ENCODE data around the gene MARCHF10.
"Not testable (repeated sequence)": the region's sequence is repeated elsewhere in the genome, so short reads cannot be mapped to it uniquely, and the experiment has no call there.

Gene MARCHF10

GRCh38 chr17:62785983-62786382, 22.1 kb downstream of the MARCHF10 start:
- DNase-seq = not testable (repeated sequence)

- no peak for DNase-seq
These were observed 25.3 kb downstream of the MARCHF10 start for GRCh38 chr17:62782730-62783270.

- DNase-seq = no peak
These were observed 26.3 kb downstream of the MARCHF10 start for GRCh38 chr17:62781831-62782251.

GRCh38 chr17:62781356-62781755, 26.8 kb downstream of the MARCHF10 start:
- no peak for DNase-seq

GRCh38 chr17:62780951-62781350, 27.2 kb downstream of the MARCHF10 start:
- DNase-seq = no peak

- no peak for DNase-seq
These were observed 27.8 kb downstream of the MARCHF10 start for GRCh38 chr17:62780269-62780668.

- DNase-seq = no peak
These were observed 29.0 kb downstream of the MARCHF10 start for GRCh38 chr17:62778990-62779681.

- no peak for DNase-seq
These were observed 32.2 kb downstream of the MARCHF10 start for GRCh38 chr17:62775876-62776275.

GRCh38 chr17:62774338-62774737, 33.8 kb downstream of the MARCHF10 start:
- no peak for DNase-seq

- no peak for DNase-seq
These were observed 40.1 kb downstream of the MARCHF10 start for GRCh38 chr17:62767997-62768396.

GRCh38 chr17:62765351-62765750, 42.8 kb downstream of the MARCHF10 start:
- DNase-seq = no peak

GRCh38 chr17:62763891-62764600, 44.1 kb downstream of the MARCHF10 start:
- no peak for DNase-seq

- no peak for DNase-seq
These were observed 46.2 kb downstream of the MARCHF10 start for GRCh38 chr17:62761884-62762283.

- DNase-seq = no peak
These were observed 47.2 kb downstream of the MARCHF10 start for GRCh38 chr17:62760945-62761267.

GRCh38 chr17:62760059-62760944, 47.8 kb downstream of the MARCHF10 start:
- no peak for DNase-seq

- no peak for DNase-seq
These were observed 50.6 kb downstream of the MARCHF10 start for GRCh38 chr17:62757500-62757951.

- DNase-seq = no peak
These were observed 51.9 kb downstream of the MARCHF10 start for GRCh38 chr17:62756198-62756597.

- DNase-seq = no peak
These were observed 52.8 kb downstream of the MARCHF10 start for GRCh38 chr17:62755141-62755851.

GRCh38 chr17:62754631-62755030, 53.5 kb downstream of the MARCHF10 start:
- no peak for DNase-seq

- no peak for DNase-seq
These were observed 54.6 kb downstream of the MARCHF10 start for GRCh38 chr17:62753562-62753961.

- no peak for DNase-seq
These were observed 56.9 kb downstream of the MARCHF10 start for GRCh38 chr17:62751060-62751691.

GRCh38 chr17:62750631-62751051, 57.5 kb downstream of the MARCHF10 start:
- DNase-seq = no peak

Measured in activated CD4-positive, alpha-beta T cell treated with anti-CD3 and anti-CD28 coated beads, Interleukin-2, amount 50 U/mL, for 1 hour (primary cell).